ENCODE measurements around the gene VPREB1.
"Not testable (repeated sequence)": the region's sequence is repeated elsewhere in the genome, so short reads cannot be mapped to it uniquely, and the experiment has no call there.

VPREB1 gene

GRCh38 chr22:22214819-22215329, 29.7 kb upstream of the VPREB1 start:
- no peak for DNase-seq (ENCODE audit: low spot score)

GRCh38 chr22:22215659-22216449, 28.7 kb upstream of the VPREB1 start:
- DNase-seq (ENCODE audit: low spot score) = no peak

GRCh38 chr22:22216450-22216959, 28.1 kb upstream of the VPREB1 start:
- no peak for DNase-seq (ENCODE audit: low spot score)

- no peak for DNase-seq (ENCODE audit: low spot score)
Measured at GRCh38 chr22:22218302-22218701, 26.3 kb upstream of the VPREB1 start.

- no peak for DNase-seq (ENCODE audit: low spot score)
Measured at GRCh38 chr22:22219140-22219996, 25.2 kb upstream of the VPREB1 start.

- DNase-seq (ENCODE audit: low spot score) = not testable (repeated sequence)
Measured at GRCh38 chr22:22221043-22221442, 23.5 kb upstream of the VPREB1 start.

- no peak for DNase-seq (ENCODE audit: low spot score)
Measured at GRCh38 chr22:22226448-22227187, 18.0 kb upstream of the VPREB1 start.

- no peak for DNase-seq (ENCODE audit: low spot score)
Measured at GRCh38 chr22:22228421-22228820, 16.2 kb upstream of the VPREB1 start.

- no peak for DNase-seq (ENCODE audit: low spot score)
Measured at GRCh38 chr22:22228921-22229320, 15.7 kb upstream of the VPREB1 start.

- no peak for DNase-seq (ENCODE audit: low spot score)
Measured at GRCh38 chr22:22229683-22230420, 14.7 kb upstream of the VPREB1 start.

GRCh38 chr22:22230438-22230837, 14.1 kb upstream of the VPREB1 start:
- no peak for DNase-seq (ENCODE audit: low spot score)

- DNase-seq (ENCODE audit: low spot score) = no peak
Measured at GRCh38 chr22:22233081-22233480, 11.5 kb upstream of the VPREB1 start.

GRCh38 chr22:22235558-22235957, 9.0 kb upstream of the VPREB1 start:
- no peak for DNase-seq (ENCODE audit: low spot score)

- no peak for DNase-seq (ENCODE audit: low spot score)
Measured at GRCh38 chr22:22237521-22237920, 7.1 kb upstream of the VPREB1 start.

- no peak for DNase-seq (ENCODE audit: low spot score)
Measured at GRCh38 chr22:22239311-22239939, 5.2 kb upstream of the VPREB1 start.

GRCh38 chr22:22241554-22241898, 3.1 kb upstream of the VPREB1 start:
- no peak for DNase-seq (ENCODE audit: low spot score)

GRCh38 chr22:22242488-22242887, 2.1 kb upstream of the VPREB1 start:
- DNase-seq (ENCODE audit: low spot score) = no peak

GRCh38 chr22:22243033-22243680, 1.4 kb upstream of the VPREB1 start:
- DNase-seq (ENCODE audit: low spot score) = no peak

GRCh38 chr22:22245256-22245909, 797 bp downstream of the VPREB1 start:
- no peak for DNase-seq (ENCODE audit: low spot score)

Measured in RKO (cell line).